IPS-18c (cell line): Measurements from ENCODE around the gene CHL1.

Experiments used
- H3K4me3 ChIP-seq: 2 replicates; pipeline ENCODE4 v1.7.0; 2013; ENCODE audit warnings: low read depth, mild to moderate bottlenecking, low read length, moderate library complexity; ENCODE audit not compliant: insufficient read depth
- H3K9me3 ChIP-seq: one replicate; pipeline ENCODE4 v1.6.1; 2013; ENCODE audit warnings: mild to moderate bottlenecking, low read length, moderate library complexity; ENCODE audit not compliant: control insufficient read depth, insufficient read depth

Gene CHL1

GRCh38 chr3:196311-197148 is at the start of gene CHL1:
Gene CHL1 (plus strand): TSS chr3:196763. CDS start chr3:319777, 123,014 bp downstream.
- Histone ChIP-seq H3K9me3 (no peaks in the 10 kb centered on the region), H3K4me3 (peak within 1 kb of the TSS; percentile 60)

GRCh38 chr3:151614-152189 is 44.9 kb upstream of the CHL1 start:
- Histone ChIP-seq H3K9me3 (no peaks in the 10 kb centered on the region), H3K4me3 (no peak overlapping the region)

- no peak overlapping the region for H3K4me3 ChIP-seq
- no peaks in the 10 kb centered on the region for H3K9me3 ChIP-seq
Observed at GRCh38 chr3:159974-160373, 36.6 kb upstream of the CHL1 start.

GRCh38 chr3:166071-166470 is 30.5 kb upstream of the CHL1 start:
- Histone ChIP-seq H3K4me3 (no peak overlapping the region), H3K9me3 (no peaks in the 10 kb centered on the region)

GRCh38 chr3:166799-167198 is 29.8 kb upstream of the CHL1 start:
- Histone ChIP-seq H3K9me3 (no peaks in the 10 kb centered on the region), H3K4me3 (no peak overlapping the region)

GRCh38 chr3:173886-174285 is 22.7 kb upstream of the CHL1 start:
- Histone ChIP-seq H3K4me3 (no peak overlapping the region), H3K9me3 (no peaks in the 10 kb centered on the region)

GRCh38 chr3:184976-185375 is 11.6 kb upstream of the CHL1 start:
- no peaks in the 10 kb centered on the region for H3K9me3 ChIP-seq
- no peak overlapping the region for H3K4me3 ChIP-seq

GRCh38 chr3:192215-192929 is 4.2 kb upstream of the CHL1 start:
- H3K4me3 ChIP-seq = no peak overlapping the region
- H3K9me3 ChIP-seq = no peaks in the 10 kb centered on the region

GRCh38 chr3:194001-194400 is 2.6 kb upstream of the CHL1 start:
- no peaks in the 10 kb centered on the region for H3K9me3 ChIP-seq
- H3K4me3 ChIP-seq = no peak overlapping the region

GRCh38 chr3:194421-194820 is 2.1 kb upstream of the CHL1 start:
- no peaks in the 10 kb centered on the region for H3K9me3 ChIP-seq

GRCh38 chr3:195666-196065 is 897 bp upstream of the CHL1 start:
- Histone ChIP-seq H3K9me3 (no peaks in the 10 kb centered on the region), H3K4me3 (no peak overlapping the region)

More at GRCh38 chr3:194421-194820, 2.1 kb upstream of the CHL1 start:
- H3K4me3 ChIP-seq = no peak overlapping the region

- no peaks in the 10 kb centered on the region for H3K9me3 ChIP-seq
- H3K4me3 ChIP-seq = peak overlapping the region; percentile 60
Observed at GRCh38 chr3:197149-197827, 725 bp downstream of the CHL1 start.

- Histone ChIP-seq H3K9me3 (no peaks in the 10 kb centered on the region), H3K4me3 (peak overlapping the region; percentile 60)
Observed at GRCh38 chr3:197828-198491, 1.4 kb downstream of the CHL1 start.

- H3K9me3 ChIP-seq = no peaks in the 10 kb centered on the region
- H3K4me3 ChIP-seq = no peak overlapping the region
Observed at GRCh38 chr3:199835-200234, 3.3 kb downstream of the CHL1 start.

GRCh38 chr3:200758-201325 is 4.3 kb downstream of the CHL1 start:
- Histone ChIP-seq H3K9me3 (no peaks in the 10 kb centered on the region), H3K4me3 (no peak overlapping the region)

- Histone ChIP-seq H3K9me3 (no peaks in the 10 kb centered on the region), H3K4me3 (no peak overlapping the region)
Observed at GRCh38 chr3:204102-204501, 7.5 kb downstream of the CHL1 start.

GRCh38 chr3:207973-208372 is 11.4 kb downstream of the CHL1 start:
- Histone ChIP-seq H3K9me3 (no peaks in the 10 kb centered on the region), H3K4me3 (no peak overlapping the region)
